HCT116 (cell line): ENCODE results near the gene PSAP. TPM values are rescaled to one million over a fixed set of nuclear protein-coding genes. Genes with fewer than 3 reads are reported as not detected.

Experiments used
- ATAC-seq: fragments of 200-7000 bp; cut with Tn5 transposase; 2 replicates; pipeline ENCODE4 v1.9.1; 2020; ENCODE audit warnings: mild to moderate bottlenecking, moderate library complexity
- BruUV-seq: library from RNA; stranded (reverse); fragments of 400-500 nt; replicated peaks from 2 replicates; lab custom pipeline; 2021; lab: Mats Ljungman, UMichigan
- CTCF ChIA-PET: fragments of 300-600 bp; sonication (Branson Sonifier 250); formaldehyde crosslinking; loops from one replicate; lab custom pipeline; 2021; ENCODE audit warnings: antibody characterized with exemption; lab: Charles Lee
- POLR2A ChIA-PET: fragments of 300-600, 350-600 bp; sonication (Branson Sonifier 250); formaldehyde crosslinking; loops from one replicate; lab custom pipeline; 2021; ENCODE audit warnings: antibody characterized with exemption; lab: Charles Lee
- RAD21 ChIA-PET, 2 experiments: fragments of 300-600 bp; sonication (Branson Sonifier 250); formaldehyde crosslinking; loops; one replicate each; lab custom pipeline; 2023; ENCODE audit warnings: low total read pairs in 2 of 2; ENCODE audit not compliant: uncharacterized antibody in 2 of 2, unreplicated experiment in 2 of 2, low non-redundant PET in 1 of 2; lab: Charles Lee
- DNase-seq: peaks from one replicate; pipeline ENCODE4 v3.0.0-alpha.2; 2010; ENCODE audit warnings: low read depth, low spot score
- H2AFZ ChIP-seq: fragments of 200-600 bp; shearing (Covaris generic), sonication (generic); 2 replicates; pipeline ENCODE4 v1.6.1; 2017; ENCODE audit warnings: low read depth, mixed run types, mixed read lengths, antibody characterized with exemption, low read length; ENCODE audit not compliant: poor library complexity, severe bottlenecking
- H3K27ac ChIP-seq: 2 replicates; pipeline ENCODE4 v1.5.1; 2012; ENCODE audit warnings: low read depth, low read length
- H3K27me3 ChIP-seq: fragments of 200-600 bp; sonication (generic); 2 replicates; pipeline ENCODE4 v1.6.1; 2016; ENCODE audit warnings: mixed run types, low read length, mixed read lengths; ENCODE audit not compliant: insufficient read depth
- H3K36me3 ChIP-seq, 2 experiments: fragments of 200-500 bp in 1 of 2; fragments of 200-600 bp in 1 of 2; sonication (Bioruptor generic) in 1 of 2; sonication (generic) in 1 of 2; 2 replicates each; pipeline versions ENCODE4 v1.5.1 to v1.6.1; 2014 to 2016; ENCODE audit warnings: low read length in 2 of 2, inconsistent platforms in 1 of 2, mixed read lengths in 1 of 2, mixed run types in 1 of 2; ENCODE audit not compliant: insufficient read depth in 2 of 2, control insufficient read depth in 1 of 2
- H3K4me1 ChIP-seq, 2 experiments: fragments of 200-600 bp in 1 of 2; sonication (generic) in 1 of 2; 2 replicates each; pipeline versions ENCODE4 v1.5.1 to v1.6.1; 2012 to 2017; ENCODE audit warnings: low read length in 2 of 2, inconsistent platforms in 1 of 2, mild to moderate bottlenecking in 1 of 2, mixed read lengths in 1 of 2, mixed run types in 1 of 2, moderate library complexity in 1 of 2; ENCODE audit not compliant: insufficient read depth in 2 of 2, control insufficient read depth in 1 of 2
- H3K4me2 ChIP-seq: fragments of 200-600 bp; sonication (generic); 2 replicates; pipeline ENCODE4 v1.6.1; 2017; ENCODE audit warnings: mixed run types, low read length, mixed read lengths
- H3K4me3 ChIP-seq, 2 experiments: fragments of 200-600 bp in 1 of 2; sonication (generic) in 1 of 2; replicated peaks in 1 of 2; 2 replicates each; pipeline ENCODE4 v1.5.1; 2011 to 2016; ENCODE audit warnings: low read length in 2 of 2, control low read depth in 1 of 2, low read depth in 1 of 2, mild to moderate bottlenecking in 1 of 2, mixed read lengths in 1 of 2, mixed run types in 1 of 2
- H3K79me2 ChIP-seq: fragments of 200-600 bp; sonication (generic); 2 replicates; pipeline ENCODE4 v1.6.1; 2017; ENCODE audit warnings: mild to moderate bottlenecking, mixed run types, low read length, moderate library complexity, mixed read lengths; ENCODE audit not compliant: insufficient read depth
- H3K9ac ChIP-seq: fragments of 200-600 bp; sonication (generic); 2 replicates; pipeline ENCODE4 v1.6.1; 2016; ENCODE audit warnings: low read length, mixed read lengths
- H3K9me2 ChIP-seq: fragments of 200-600 bp; sonication (generic), shearing (Covaris generic); 2 replicates; pipeline ENCODE4 v1.6.1; 2017; ENCODE audit warnings: mixed run types, mild to moderate bottlenecking, moderate library complexity; ENCODE audit not compliant: insufficient read depth
- H3K9me3 ChIP-seq, 2 experiments: fragments of 200-500 bp in 1 of 2; fragments of 200-600 bp in 1 of 2; sonication (Bioruptor generic) in 1 of 2; sonication (generic) in 1 of 2; 2 replicates each; pipeline ENCODE4 v1.6.1; 2014 to 2017; ENCODE audit warnings: low read length in 2 of 2, mixed read lengths in 2 of 2, inconsistent platforms in 1 of 2, low read depth in 1 of 2, mild to moderate bottlenecking in 1 of 2, mixed run types in 1 of 2, moderate library complexity in 1 of 2; ENCODE audit not compliant: control insufficient read depth in 1 of 2, insufficient read depth in 1 of 2
- H4K20me1 ChIP-seq: fragments of 200-600 bp; sonication (generic), shearing (Covaris generic); 2 replicates; pipeline ENCODE4 v1.6.1; 2017; ENCODE audit warnings: mixed run types, mild to moderate bottlenecking, moderate library complexity; ENCODE audit not compliant: insufficient read depth
- ELF1 ChIP-seq: IDR thresholded peaks from 2 replicates; pipeline ENCODE4 v1.6.1; 2012; ENCODE audit warnings: low read depth, borderline replicate concordance
- FOSL1 ChIP-seq: IDR thresholded peaks from 2 replicates; pipeline ENCODE4 v1.6.1; 2012; ENCODE audit warnings: low read depth
- TCF7L2 ChIP-seq: IDR thresholded peaks from 2 replicates; pipeline ENCODE4 v1.7.0; 2011; ENCODE audit warnings: borderline replicate concordance, inconsistent platforms; ENCODE audit not compliant: insufficient read depth, insufficient read length; ENCODE audit errors: extremely low read depth
- YY1 ChIP-seq: IDR thresholded peaks from 2 replicates; pipeline ENCODE4 v1.6.1; 2011; ENCODE audit warnings: low read length, low read depth, moderate library complexity, mild to moderate bottlenecking; ENCODE audit not compliant: insufficient replicate concordance; ENCODE audit errors: extremely low read depth
- intact Hi-C: fragments of 100-400 bp; cut with micrococcal nuclease; formaldehyde crosslinking; loops from 2 replicates; pipeline ENCODE4 v1.10.0; 2022
- total RNA-seq: library from RNA; stranded (reverse); gene quantifications from one replicate; pipeline ENCODE4 v1.2.1, GENCODE V29; 2021; ENCODE audit not compliant: unreplicated experiment
- TF ChIP-seq, protein P1 (sequence below): IDR thresholded peaks from 2 replicates; pipeline ENCODE4 v1.6.1; 2012; ENCODE audit warnings: low read depth

The PSAP gene
- total RNA-seq, 1 experiment from 2014 or later = 444 TPM

DNA sequence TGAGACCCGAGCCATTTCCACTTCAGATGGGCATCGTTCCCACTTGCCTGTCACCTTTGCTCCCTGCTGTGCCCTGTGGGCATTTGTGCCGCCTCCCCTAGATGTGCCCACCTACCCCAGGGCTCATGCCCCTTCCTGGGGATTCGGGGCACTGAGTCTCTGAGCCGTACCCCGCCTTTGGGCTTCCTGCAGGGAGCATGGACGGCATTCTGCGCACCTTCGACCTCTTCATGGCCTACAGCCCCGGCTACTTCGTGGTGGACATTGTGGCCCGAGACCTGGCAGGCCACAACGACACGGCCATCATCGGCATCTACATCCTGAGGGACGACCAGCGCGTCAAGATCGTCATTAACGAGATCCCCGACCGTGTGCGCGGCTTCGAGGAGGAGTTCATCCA is 41.4 kb downstream of the PSAP start:
- H3K27ac ChIP-seq = no peak overlapping the region
- intact Hi-C loops = loop anchor here (5.0 kb wide), 1 partner anchor 427 kb away; no protein-coding TSS in a partner anchor
- no peaks in the 10 kb centered on the region for H3K27me3 ChIP-seq
- no peak for TF ChIP-seq YY1
- TF ChIP-seq, protein P1, sequence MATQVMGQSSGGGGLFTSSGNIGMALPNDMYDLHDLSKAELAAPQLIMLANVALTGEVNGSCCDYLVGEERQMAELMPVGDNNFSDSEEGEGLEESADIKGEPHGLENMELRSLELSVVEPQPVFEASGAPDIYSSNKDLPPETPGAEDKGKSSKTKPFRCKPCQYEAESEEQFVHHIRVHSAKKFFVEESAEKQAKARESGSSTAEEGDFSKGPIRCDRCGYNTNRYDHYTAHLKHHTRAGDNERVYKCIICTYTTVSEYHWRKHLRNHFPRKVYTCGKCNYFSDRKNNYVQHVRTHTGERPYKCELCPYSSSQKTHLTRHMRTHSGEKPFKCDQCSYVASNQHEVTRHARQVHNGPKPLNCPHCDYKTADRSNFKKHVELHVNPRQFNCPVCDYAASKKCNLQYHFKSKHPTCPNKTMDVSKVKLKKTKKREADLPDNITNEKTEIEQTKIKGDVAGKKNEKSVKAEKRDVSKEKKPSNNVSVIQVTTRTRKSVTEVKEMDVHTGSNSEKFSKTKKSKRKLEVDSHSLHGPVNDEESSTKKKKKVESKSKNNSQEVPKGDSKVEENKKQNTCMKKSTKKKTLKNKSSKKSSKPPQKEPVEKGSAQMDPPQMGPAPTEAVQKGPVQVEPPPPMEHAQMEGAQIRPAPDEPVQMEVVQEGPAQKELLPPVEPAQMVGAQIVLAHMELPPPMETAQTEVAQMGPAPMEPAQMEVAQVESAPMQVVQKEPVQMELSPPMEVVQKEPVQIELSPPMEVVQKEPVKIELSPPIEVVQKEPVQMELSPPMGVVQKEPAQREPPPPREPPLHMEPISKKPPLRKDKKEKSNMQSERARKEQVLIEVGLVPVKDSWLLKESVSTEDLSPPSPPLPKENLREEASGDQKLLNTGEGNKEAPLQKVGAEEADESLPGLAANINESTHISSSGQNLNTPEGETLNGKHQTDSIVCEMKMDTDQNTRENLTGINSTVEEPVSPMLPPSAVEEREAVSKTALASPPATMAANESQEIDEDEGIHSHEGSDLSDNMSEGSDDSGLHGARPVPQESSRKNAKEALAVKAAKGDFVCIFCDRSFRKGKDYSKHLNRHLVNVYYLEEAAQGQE = no peak
- TF ChIP-seq FOSL1 = no peak
- TF ChIP-seq ELF1 = no peak
- TF ChIP-seq TCF7L2 = no peak
- no peak for DNase-seq
- no peaks in the 10 kb centered on the region for H3K9me2 ChIP-seq
- no peak overlapping the region for H3K9ac ChIP-seq
- no peak overlapping the region for H2AFZ ChIP-seq
- H3K4me1 ChIP-seq = peaks cover 3 to 22% of the 10 kb centered on the region in 2 experiments; a peak in 3 of 4 replicates
- RAD21 ChIA-PET = no interaction called here
- no peak overlapping the region for H3K4me3 ChIP-seq
- no TSS peak for BruUV-seq
- POLR2A ChIA-PET = no interaction called here
- no peaks in the 10 kb centered on the region for H3K79me2 ChIP-seq
- no peak for ATAC-seq
- no peak overlapping the region for H3K4me2 ChIP-seq
- no peaks in the 10 kb centered on the region for H4K20me1 ChIP-seq
- no peaks in the 10 kb centered on the region for H3K36me3 ChIP-seq
- H3K9me3 ChIP-seq = no peaks in the 10 kb centered on the region
- CTCF ChIA-PET = no interaction called here
